ENCODE results near the gene BHLHE40.

DNA sequence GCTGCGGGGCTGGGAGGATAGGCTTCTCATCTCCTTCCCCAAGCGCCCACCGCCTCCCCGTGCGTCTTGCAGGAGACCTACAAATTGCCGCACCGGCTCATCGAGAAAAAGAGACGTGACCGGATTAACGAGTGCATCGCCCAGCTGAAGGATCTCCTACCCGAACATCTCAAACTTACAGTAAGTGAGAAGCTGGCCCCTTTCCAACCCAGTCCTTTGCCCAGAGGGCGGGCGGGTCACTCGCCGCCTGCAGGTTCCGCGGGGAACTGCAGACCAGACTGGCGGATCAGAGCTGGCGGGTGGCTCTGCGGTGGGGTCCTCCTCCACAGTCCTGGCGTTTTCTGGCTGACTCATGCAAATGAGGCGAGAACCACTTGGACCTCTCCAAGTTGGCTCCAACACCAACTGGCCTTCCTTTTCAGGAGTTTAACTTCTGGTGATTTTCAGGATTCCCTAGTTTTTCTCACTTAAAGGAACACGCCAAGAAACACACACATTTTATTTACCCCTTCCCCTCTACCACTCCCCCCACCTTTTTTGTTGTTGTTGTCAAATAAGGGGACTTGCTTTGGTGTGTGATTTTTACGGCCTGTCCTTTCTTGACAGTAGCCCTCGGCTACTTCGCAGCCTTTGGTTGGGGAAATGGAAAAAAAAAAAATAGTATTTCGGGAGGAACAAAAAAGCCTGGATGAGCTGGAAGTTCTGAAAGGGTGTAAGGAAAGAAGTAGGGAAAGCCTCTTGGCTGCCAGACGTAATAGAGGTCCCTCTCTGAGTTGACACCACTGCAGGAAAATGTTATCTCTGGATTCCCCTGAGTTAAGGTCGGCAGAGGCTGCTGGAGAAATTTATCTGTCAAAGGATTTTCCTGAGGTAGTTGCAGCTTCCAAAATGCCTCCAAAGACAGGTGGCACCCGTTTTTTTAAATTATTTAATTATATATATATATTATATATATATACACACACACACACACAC lies 1.3 kb downstream of the BHLHE40 start:
- TF ChIP-seq NFE2L2 (IDR thresholded peaks at IDR 0.05; ENCODE audit: low read depth, low read length) = peak; percentile 75
- TF ChIP-seq RAD21 (IDR thresholded peaks at IDR 0.05; ENCODE audit: low read length) = peak; percentile 47
- no peak for TF ChIP-seq MXI1 (IDR thresholded peaks at IDR 0.05; ENCODE audit: borderline replicate concordance, low read depth, low read length)
- TF ChIP-seq POLR2A (IDR thresholded peaks at IDR 0.05; ENCODE audit: low read depth, low read length) = peak; percentile 11; the same call in 1 of the 2 replicates
- peak; percentile 82 for TF ChIP-seq CTCF (conservative IDR thresholded peaks at IDR 0.05; ENCODE audit: low read depth, low read length)
- no peak for TF ChIP-seq RFX5 (IDR thresholded peaks at IDR 0.05; ENCODE audit: low read depth, low read length)
- peak; percentile 38; the same call in 1 of the 2 replicates for TF ChIP-seq MAZ (IDR thresholded peaks at IDR 0.05; ENCODE audit: borderline replicate concordance, low read depth, low read length)
- TF ChIP-seq SMC3 (IDR thresholded peaks at IDR 0.05; ENCODE audit: low read depth, low read length) = peak; percentile 41
- no peak for TF ChIP-seq CEBPB (IDR thresholded peaks at IDR 0.05; ENCODE audit: low read depth, low read length)

Measured in IMR-90 (cell line).